SH-SY5Y (cell line): ENCODE results near the gene FAS.

Experiments used
- GATA2 ChIP-seq: IDR thresholded peaks from 2 replicates; pipeline ENCODE4 v1.6.1; 2011; ENCODE audit warnings: mild to moderate bottlenecking, low read depth, low read length
- GATA3 ChIP-seq: IDR thresholded peaks from 2 replicates; pipeline ENCODE4 v1.6.1; 2011; ENCODE audit warnings: low read depth, mild to moderate bottlenecking, low read length, moderate library complexity

- TF ChIP-seq GATA3 = no peak
- TF ChIP-seq GATA2 = no peak
These were observed 694 bp upstream of the FAS start for GRCh38 chr10:88989824-88990383.
